Measurements from ENCODE around the gene PFDN4.

Gene PFDN4

GRCh38 chr20:54173653-54174456, 34.0 kb upstream of the PFDN4 start, which contains the start of gene CYP24A1:
CYP24A1 (minus strand) TSS chr20:54173986; CDS start chr20:54173579, 407 bp downstream.
- FAIRE-seq (peak; percentile 81), DNase-seq (ENCODE audit: low spot score) (peak; percentile 76)

GRCh38 chr20:54174457-54175175, 33.3 kb upstream of the PFDN4 start:
- peak; percentile 51 for DNase-seq (ENCODE audit: low spot score)
- peak; percentile 81 for FAIRE-seq

DNA sequence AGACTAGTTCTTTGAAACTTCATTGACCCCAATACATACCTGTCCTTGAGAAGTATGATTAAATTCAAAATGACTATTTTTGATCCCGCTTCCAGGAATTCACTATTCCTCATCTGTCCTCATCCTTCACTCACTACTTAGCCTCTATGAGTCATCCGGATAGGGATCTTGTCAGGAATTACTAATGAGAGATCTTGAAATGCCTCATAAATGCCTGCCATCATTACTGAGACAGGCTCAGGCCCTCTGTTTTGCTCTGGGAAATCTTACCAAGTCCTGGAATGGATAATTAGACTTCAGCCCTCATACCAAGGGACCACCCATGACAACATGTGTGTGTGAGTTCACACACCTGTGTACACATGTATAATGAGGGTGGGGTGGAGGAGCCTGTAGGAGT, 31.3 kb upstream of the PFDN4 start:
- DNase-seq (ENCODE audit: low spot score): peak; percentile 63
- no peak for FAIRE-seq

DNA sequence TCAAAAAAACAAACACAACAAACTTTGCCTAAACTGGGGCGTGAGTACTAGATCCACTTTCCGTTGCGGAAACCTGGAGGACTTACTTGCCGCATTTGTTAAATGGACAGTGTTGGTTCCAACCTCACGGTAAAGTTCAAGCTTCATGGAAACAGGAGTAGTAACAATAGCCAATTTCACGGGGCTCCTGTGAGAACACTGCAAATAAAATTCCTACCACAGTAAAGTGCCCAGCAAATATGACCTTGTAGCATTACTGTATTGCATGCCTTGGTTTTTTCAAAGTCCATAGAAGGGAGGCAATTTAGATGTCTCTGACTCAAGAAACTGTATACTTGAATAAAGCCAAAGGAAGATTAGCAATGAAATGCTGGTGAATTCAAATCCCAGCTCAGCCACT, 30.5 kb upstream of the PFDN4 start:
- no peak for FAIRE-seq
- no peak for DNase-seq (ENCODE audit: low spot score)

GRCh38 chr20:54178256-54178655, 29.6 kb upstream of the PFDN4 start:
- DNase-seq (ENCODE audit: low spot score): no peak

DNA sequence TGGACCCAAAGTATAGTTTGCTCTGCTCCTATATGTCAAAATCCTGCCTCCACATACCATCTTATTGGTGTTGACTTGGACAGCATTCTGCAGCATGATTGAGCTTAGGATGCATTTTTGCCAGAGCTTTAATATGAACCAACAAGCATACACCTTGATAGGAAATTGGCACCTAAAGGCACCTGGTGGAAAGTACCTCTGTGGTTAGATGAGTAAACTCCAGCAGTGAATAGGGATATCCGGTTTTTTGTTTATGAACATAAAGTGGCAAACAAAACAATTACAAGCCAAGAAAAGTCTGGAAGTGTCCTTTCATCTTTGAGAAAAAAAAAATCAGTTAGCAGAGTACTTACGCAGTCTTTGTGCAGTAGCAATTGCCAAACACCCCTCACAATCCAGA, 27.9 kb upstream of the PFDN4 start:
- FAIRE-seq (no peak), DNase-seq (ENCODE audit: low spot score) (no peak)

More at GRCh38 chr20:54178256-54178655, 29.6 kb upstream of the PFDN4 start:
- FAIRE-seq: no peak

GRCh38 chr20:54180931-54181330, 27.0 kb upstream of the PFDN4 start:
- FAIRE-seq (no peak), DNase-seq (ENCODE audit: low spot score) (no peak)

DNA sequence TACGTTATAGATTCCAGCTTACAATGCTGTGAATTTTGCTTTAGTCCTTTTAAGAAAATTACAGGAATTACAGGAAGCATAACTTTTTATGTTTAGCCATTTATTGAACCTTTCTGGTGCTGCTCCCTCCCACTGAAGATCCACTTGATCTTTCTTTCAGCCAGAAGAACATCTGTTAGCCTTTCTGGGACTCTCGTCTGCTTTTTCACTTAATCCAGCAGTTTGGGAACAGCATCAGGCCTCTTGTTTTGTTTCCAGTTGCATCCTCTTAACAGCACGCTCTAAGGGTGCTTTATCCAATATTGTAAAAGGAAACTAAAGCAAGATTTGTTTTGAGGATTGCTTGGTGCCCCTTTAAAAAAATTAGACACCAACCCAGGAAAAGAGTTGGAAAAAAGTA, 23.8 kb upstream of the PFDN4 start:
- DNase-seq (ENCODE audit: low spot score) (no peak), FAIRE-seq (no peak)

- DNase-seq (ENCODE audit: low spot score) (no peak), FAIRE-seq (peak; percentile 65)
These were observed 22.8 kb upstream of the PFDN4 start for GRCh38 chr20:54184904-54185626.

- FAIRE-seq (peak; percentile 20), DNase-seq (ENCODE audit: low spot score) (no peak)
These were observed 19.6 kb upstream of the PFDN4 start for GRCh38 chr20:54188132-54188849.

GRCh38 chr20:54189630-54190029, 18.3 kb upstream of the PFDN4 start:
- FAIRE-seq (no peak), DNase-seq (ENCODE audit: low spot score) (no peak)

DNA sequence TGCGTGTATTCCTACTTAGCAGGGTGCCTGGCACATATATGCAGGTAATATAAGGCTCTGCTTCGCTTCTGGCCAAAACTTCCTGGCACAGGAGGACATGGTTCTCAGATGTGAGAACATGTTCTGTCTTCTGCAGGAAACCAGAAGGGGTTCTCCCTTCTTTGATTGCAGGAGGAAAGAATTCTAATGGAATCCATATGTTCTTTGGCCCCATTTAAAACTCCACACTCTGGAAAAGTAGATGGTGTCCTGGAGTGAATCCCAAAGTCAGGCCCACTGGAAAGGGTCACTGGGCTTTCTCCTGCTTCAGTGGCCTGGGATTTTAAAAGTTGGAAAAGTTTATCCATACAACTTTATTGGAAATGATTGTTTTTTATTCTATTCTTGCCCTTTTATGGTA, 17.7 kb upstream of the PFDN4 start:
- no peak for FAIRE-seq
- DNase-seq (ENCODE audit: low spot score): no peak

- FAIRE-seq: peak; percentile 53
- no peak for DNase-seq (ENCODE audit: low spot score)
These were observed 14.1 kb upstream of the PFDN4 start for GRCh38 chr20:54193817-54194216.

DNA sequence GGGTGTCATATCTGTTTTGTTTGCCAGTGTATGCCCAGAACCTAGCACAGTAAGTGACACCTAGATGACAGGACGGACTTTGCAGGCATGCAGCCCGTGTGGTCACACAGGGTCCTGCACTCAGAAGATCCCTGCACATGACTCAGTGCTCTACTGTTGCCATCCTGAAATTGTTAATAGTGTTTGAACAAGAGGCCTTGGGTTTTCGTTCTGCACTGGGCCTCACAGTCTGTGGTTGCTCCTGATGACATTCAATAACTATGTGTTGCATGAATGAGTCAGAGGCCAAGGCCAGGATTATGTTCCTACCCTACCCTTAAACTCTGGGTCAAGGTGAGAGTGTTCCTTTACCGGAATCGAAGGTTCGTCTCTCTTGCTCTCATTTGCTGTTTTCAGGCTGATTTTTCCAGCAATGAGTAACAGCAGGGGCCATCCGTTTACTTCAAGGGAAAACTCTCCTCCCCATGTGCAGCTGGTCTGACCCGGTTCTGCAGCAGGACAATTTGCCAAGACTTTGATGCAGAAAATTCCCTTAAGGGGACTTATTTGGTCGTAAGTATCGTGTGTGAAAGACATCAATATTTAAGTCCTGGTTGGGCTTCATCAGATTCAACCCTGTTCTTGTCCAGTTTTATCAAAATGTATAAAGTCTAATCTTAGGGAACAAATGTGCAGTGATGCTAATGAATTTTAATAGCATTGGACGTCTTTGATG, 13.0 kb upstream of the PFDN4 start:
- FAIRE-seq (peak; percentile 88), DNase-seq (ENCODE audit: low spot score) (peak; percentile 86)

DNA sequence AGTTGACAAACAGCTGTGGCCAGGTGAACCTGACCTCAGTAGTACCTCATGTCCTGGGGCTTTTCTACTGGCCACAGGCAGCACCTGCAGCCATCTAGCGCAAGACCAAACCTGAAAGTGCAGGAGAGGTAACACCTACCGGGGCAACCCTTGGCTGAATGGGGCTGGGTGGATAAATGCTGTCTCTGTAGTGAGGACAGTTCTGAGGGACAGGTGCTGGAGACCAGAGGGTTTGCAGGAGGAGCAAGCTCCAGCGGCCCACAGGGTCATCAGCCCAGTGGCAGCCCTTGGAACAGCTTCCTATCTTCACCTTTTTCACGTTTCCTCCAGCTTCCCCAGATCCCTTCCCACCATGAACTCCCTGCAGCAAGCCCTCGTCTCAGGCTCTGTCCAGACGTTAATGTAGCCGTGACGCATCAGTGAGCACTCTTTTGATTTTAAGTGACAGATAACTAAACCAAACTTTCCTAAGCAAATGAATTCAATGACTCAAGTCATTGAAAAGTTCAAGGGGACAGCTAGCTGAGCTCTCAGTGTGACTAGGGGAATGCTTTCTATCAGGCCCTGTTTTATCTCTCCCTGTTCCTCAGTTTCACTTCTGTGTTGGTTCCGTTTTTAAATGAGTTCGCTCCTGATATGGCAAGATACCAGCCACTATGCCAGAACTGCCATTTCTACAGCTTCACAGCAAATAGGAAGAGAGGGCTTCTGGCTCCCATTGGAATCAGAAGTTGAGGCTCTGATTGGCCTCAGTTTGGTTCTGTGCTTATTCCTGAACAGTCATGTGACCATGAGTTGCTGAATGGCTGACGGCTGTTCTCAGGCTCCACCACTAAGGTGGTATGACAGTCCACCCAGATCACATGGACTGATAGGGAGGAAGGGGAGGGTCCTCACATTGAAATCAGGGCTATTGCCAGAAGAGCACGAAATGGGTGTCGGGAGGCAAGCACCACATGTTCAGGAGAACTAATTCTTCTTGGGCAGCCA, 12.1 kb upstream of the PFDN4 start:
- FAIRE-seq: peak; percentile 91
- DNase-seq (ENCODE audit: low spot score): no peak

GRCh38 chr20:54197621-54198604, 10.0 kb upstream of the PFDN4 start:
- FAIRE-seq (no peak), DNase-seq (ENCODE audit: low spot score) (peak; percentile 61)

DNA sequence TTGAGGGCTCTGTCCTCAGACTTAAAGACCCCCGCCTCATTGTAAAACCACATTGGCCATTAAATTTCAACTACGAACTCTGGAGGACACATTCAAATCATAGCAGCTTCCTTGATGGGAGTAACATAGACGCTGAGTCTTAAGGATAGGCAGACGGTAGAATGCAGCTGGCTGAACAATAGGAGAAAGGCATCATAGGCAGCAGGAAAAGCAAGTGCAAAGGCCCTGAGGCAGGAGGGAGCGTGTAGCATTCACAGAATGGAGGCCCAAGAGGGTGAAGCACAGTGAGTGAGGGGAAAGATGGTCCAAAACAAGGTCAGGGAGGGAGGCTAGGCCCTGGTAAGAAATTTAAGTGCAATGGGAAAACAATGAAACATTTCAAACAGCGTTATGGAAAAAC, 8.6 kb upstream of the PFDN4 start:
- FAIRE-seq (no peak), DNase-seq (ENCODE audit: low spot score) (no peak)

- FAIRE-seq (peak; percentile 48), DNase-seq (ENCODE audit: low spot score) (peak; percentile 83)
These were observed 8.1 kb upstream of the PFDN4 start for GRCh38 chr20:54199721-54200176.
